Astrocyte (in vitro differentiated cells and primary cell): ENCODE measurements around the gene SEMA3B. TPM values are rescaled to one million over a fixed set of nuclear protein-coding genes. Genes with fewer than 3 reads are reported as not detected.

ENCODE experiments used
- DNase-seq: peaks from one replicate; pipeline ENCODE4 v3.0.0-alpha.2; 2010; ENCODE audit warnings: low read depth
- FAIRE-seq: peaks from 2 replicates; lab custom pipeline; 2011; peaks lifted over from hg19 to GRCh38; lab: Jason Lieb, UNC
- H2AFZ ChIP-seq: 2 replicates; pipeline ENCODE4 v1.6.0; 2012; ENCODE audit warnings: low read depth, low read length, inconsistent platforms
- H3K27ac ChIP-seq: 2 replicates; pipeline ENCODE4 v1.5.1; 2011; ENCODE audit warnings: low read depth, low read length, inconsistent platforms
- H3K27me3 ChIP-seq: 2 replicates; pipeline ENCODE4 v1.6.0; 2011; ENCODE audit warnings: low read length, inconsistent platforms; ENCODE audit not compliant: insufficient read depth
- H3K36me3 ChIP-seq: 2 replicates; pipeline ENCODE4 v1.5.1; 2011; ENCODE audit warnings: low read length, inconsistent platforms; ENCODE audit not compliant: insufficient read depth
- H3K4me1 ChIP-seq: 2 replicates; pipeline ENCODE4 v1.5.1; 2011; ENCODE audit warnings: low read length, inconsistent platforms; ENCODE audit not compliant: insufficient read depth
- H3K4me2 ChIP-seq: 2 replicates; pipeline ENCODE4 v1.6.0; 2012; ENCODE audit warnings: low read length, inconsistent platforms
- H3K4me3 ChIP-seq: 2 replicates; pipeline ENCODE4 v1.5.1; 2011; ENCODE audit warnings: low read depth, mild to moderate bottlenecking, low read length, inconsistent platforms; ENCODE audit not compliant: insufficient read depth
- H3K79me2 ChIP-seq: 2 replicates; pipeline ENCODE4 v1.6.0; 2012; ENCODE audit warnings: mild to moderate bottlenecking, low read length, inconsistent platforms; ENCODE audit not compliant: insufficient read depth
- H3K9ac ChIP-seq: 2 replicates; pipeline ENCODE4 v1.6.0; 2012; ENCODE audit warnings: mild to moderate bottlenecking, low read length, inconsistent platforms
- H3K9me3 ChIP-seq: 2 replicates; pipeline ENCODE4 v1.5.1; 2012; ENCODE audit warnings: low read depth, mild to moderate bottlenecking, low read length, inconsistent platforms; ENCODE audit not compliant: insufficient read depth
- H4K20me1 ChIP-seq: 2 replicates; pipeline ENCODE4 v1.6.0; 2012; ENCODE audit warnings: low read length, inconsistent platforms; ENCODE audit not compliant: insufficient read depth
- H3K27ac Mint-ChIP-seq: one replicate; pipeline ENCODE4 v1.8.0; 2021; ENCODE audit warnings: mild to moderate bottlenecking, mixed read lengths; ENCODE audit not compliant: unreplicated experiment
- H3K27me3 Mint-ChIP-seq: one replicate; pipeline ENCODE4 v1.8.0; 2021; ENCODE audit warnings: low read depth, mixed read lengths; ENCODE audit not compliant: unreplicated experiment
- H3K36me3 Mint-ChIP-seq: one replicate; pipeline ENCODE4 v1.8.0; 2021; ENCODE audit warnings: low read depth, mixed read lengths; ENCODE audit not compliant: unreplicated experiment
- H3K4me1 Mint-ChIP-seq: one replicate; pipeline ENCODE4 v1.8.0; 2021; ENCODE audit warnings: low read depth, mixed read lengths; ENCODE audit not compliant: unreplicated experiment
- H3K4me3 Mint-ChIP-seq: one replicate; pipeline ENCODE4 v1.8.0; 2021; ENCODE audit warnings: mild to moderate bottlenecking, moderate library complexity, mixed read lengths; ENCODE audit not compliant: unreplicated experiment
- H3K9me3 Mint-ChIP-seq: one replicate; pipeline ENCODE4 v1.8.0; 2021; ENCODE audit warnings: mild to moderate bottlenecking, mixed read lengths; ENCODE audit not compliant: unreplicated experiment
- CTCF ChIP-seq: IDR thresholded peaks from 2 replicates; pipeline ENCODE4 v1.5.1; 2011; ENCODE audit warnings: low read depth, mild to moderate bottlenecking, inconsistent platforms, low read length, moderate library complexity; ENCODE audit not compliant: insufficient read depth
- EZH2 ChIP-seq: IDR thresholded peaks from 2 replicates; pipeline ENCODE4 v1.6.1; 2012; ENCODE audit warnings: mild to moderate bottlenecking, low read length, inconsistent platforms; ENCODE audit not compliant: insufficient read depth
- total RNA-seq: library from RNA; stranded (reverse); gene quantifications from 2 replicates; pipeline ENCODE4 v1.2.1, GENCODE V29; 2021

SEMA3B gene
- total RNA-seq, 1 donor from 2014 or later, result 5.9 TPM

GRCh38 chr3:50245251-50245745 is 23.6 kb upstream of the SEMA3B start:
- Mint-ChIP-seq H3K9me3 (no peaks in the 10 kb centered on the region), H3K4me1 (peaks cover 55% of the 10 kb centered on the region), H3K4me3 (peak overlapping the region; percentile 54), H3K27ac (peak overlapping the region; percentile 99), H3K36me3 (peaks cover 7% of the 10 kb centered on the region), H3K27me3 (no peaks in the 10 kb centered on the region)
- DNase-seq, result no peak
- Histone ChIP-seq H3K27ac (peak overlapping the region; percentile 91), H3K27me3 (no peaks in the 10 kb centered on the region), H3K4me1 (peaks cover 78% of the 10 kb centered on the region), H3K79me2 (peaks cover 93% of the 10 kb centered on the region), H3K9ac (peak overlapping the region; percentile 78), H4K20me1 (peaks cover 74% of the 10 kb centered on the region), H3K4me2 (peak overlapping the region; percentile 85), H3K9me3 (no peaks in the 10 kb centered on the region), H2AFZ (no peak overlapping the region), H3K36me3 (peaks cover 3% of the 10 kb centered on the region), H3K4me3 (no peak overlapping the region)
- no peak for FAIRE-seq
- TF ChIP-seq CTCF (no peak), EZH2 (no peak)

GRCh38 chr3:50245831-50246516 is 23.0 kb upstream of the SEMA3B start:
- Mint-ChIP-seq H3K27ac (peak overlapping the region; percentile 99), H3K4me3 (peak overlapping the region; percentile 45), H3K27me3 (no peaks in the 10 kb centered on the region), H3K4me1 (peaks cover 57% of the 10 kb centered on the region), H3K9me3 (no peaks in the 10 kb centered on the region), H3K36me3 (peaks cover 8% of the 10 kb centered on the region)
- peaks cover 80% of the 10 kb centered on the region for H3K4me1 ChIP-seq
- TF ChIP-seq CTCF (peak; percentile 85), EZH2 (no peak)
- FAIRE-seq (no peak), DNase-seq (no peak)
- H3K4me3 ChIP-seq, result peak overlapping the region; percentile 35
- H3K36me3 ChIP-seq, result peaks cover 3% of the 10 kb centered on the region
- H3K79me2 ChIP-seq, result peaks cover 93% of the 10 kb centered on the region
- no peaks in the 10 kb centered on the region for H3K9me3 ChIP-seq
- peaks cover 74% of the 10 kb centered on the region for H4K20me1 ChIP-seq
- peak overlapping the region; percentile 78 for H3K9ac ChIP-seq
- H2AFZ ChIP-seq, result peak overlapping the region; percentile 27
- no peaks in the 10 kb centered on the region for H3K27me3 ChIP-seq
- H3K27ac ChIP-seq, result peak overlapping the region; percentile 91
- peak overlapping the region; percentile 85 for H3K4me2 ChIP-seq

GRCh38 chr3:50246517-50246954 is 22.4 kb upstream of the SEMA3B start:
- Histone ChIP-seq H3K79me2 (peaks cover 93% of the 10 kb centered on the region), H3K27me3 (no peaks in the 10 kb centered on the region), H4K20me1 (peaks cover 74% of the 10 kb centered on the region), H2AFZ (peak overlapping the region; percentile 12), H3K4me2 (peak overlapping the region; percentile 85), H3K9me3 (no peaks in the 10 kb centered on the region), H3K36me3 (peaks cover 3% of the 10 kb centered on the region), H3K9ac (peak overlapping the region; percentile 78), H3K4me1 (peaks cover 80% of the 10 kb centered on the region), H3K27ac (peak overlapping the region; percentile 91), H3K4me3 (peak overlapping the region; percentile 35)
- DNase-seq (peak; percentile 96), FAIRE-seq (peak; percentile 94)
- Mint-ChIP-seq H3K36me3 (peaks cover 12% of the 10 kb centered on the region), H3K27me3 (no peaks in the 10 kb centered on the region), H3K27ac (peak overlapping the region; percentile 99), H3K9me3 (no peaks in the 10 kb centered on the region), H3K4me1 (peaks cover 56% of the 10 kb centered on the region), H3K4me3 (peak overlapping the region; percentile 64)
- TF ChIP-seq EZH2 (no peak), CTCF (no peak)
